IPS DF 19.7 (cell line): ENCODE data around the gene NAV3.
"Not testable (repeated sequence)": the region's sequence is repeated elsewhere in the genome, so short reads cannot be mapped to it uniquely, and the experiment has no call there.

Source experiments
- DNase-seq: peaks from one replicate; pipeline ENCODE4 v3.0.0-alpha.2; 2013; ENCODE audit warnings: low read depth, low spot score

NAV3 gene

DNA sequence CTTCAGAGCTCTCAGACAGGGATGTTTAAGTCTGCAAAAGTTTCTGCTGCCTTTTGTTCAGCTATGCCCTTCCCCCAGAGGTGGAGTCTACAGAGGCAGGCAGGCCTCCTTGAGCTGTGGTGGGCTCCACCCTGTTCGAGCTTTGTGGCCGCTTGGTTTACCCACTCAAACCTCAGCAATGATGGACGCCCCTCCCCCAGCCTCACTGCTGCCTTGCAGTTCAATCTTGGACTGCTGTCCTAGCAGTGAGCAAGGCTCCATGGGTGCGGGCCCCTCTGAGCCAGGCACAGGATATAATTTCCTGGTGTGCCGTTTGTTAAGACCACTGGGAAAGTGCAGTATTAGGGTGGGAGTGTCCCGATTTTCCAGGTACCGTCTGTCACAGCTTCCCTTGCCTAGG, 427.0 kb downstream of the NAV3 start:
- not testable (repeated sequence) for DNase-seq

- DNase-seq, result no peak
Observed at GRCh38 chr12:78260976-78261375, 430.3 kb downstream of the NAV3 start.

GRCh38 chr12:78261901-78262300, 431.2 kb downstream of the NAV3 start:
- DNase-seq, result no peak
